HG03558 (cell line): Measurements from ENCODE around the gene WASHC2C.
"Not testable (repeated sequence)": the region's sequence is repeated elsewhere in the genome, so short reads cannot be mapped to it uniquely, and the experiment has no call there.

ENCODE experiments used
- ATAC-seq: cut with Tn5 transposase; IDR thresholded peaks from one replicate; pipeline ENCODE4 v1.9.1; 2021; ENCODE audit warnings: moderate number of reproducible peaks; ENCODE audit not compliant: unreplicated experiment; ENCODE audit errors: extremely low read depth

The WASHC2C gene

GRCh38 chr10:45726703-45727420 is at the start of gene WASHC2C:
Gene WASHC2C (plus strand): TSS chr10:45727266. CDS start chr10:45727318, 52 bp downstream.
- peak; percentile 84 for ATAC-seq

- ATAC-seq, result not testable (repeated sequence)
Measured at GRCh38 chr10:45678467-45678866, 48.6 kb upstream of the WASHC2C start.

- peak; percentile 68 for ATAC-seq
Measured at GRCh38 chr10:45710200-45710796, 16.8 kb upstream of the WASHC2C start.

GRCh38 chr10:45711223-45711622 is 15.8 kb upstream of the WASHC2C start:
- not testable (repeated sequence) for ATAC-seq

GRCh38 chr10:45717053-45717452 is 10.0 kb upstream of the WASHC2C start:
- ATAC-seq, result not testable (repeated sequence)

GRCh38 chr10:45717642-45718041 is 9.4 kb upstream of the WASHC2C start:
- ATAC-seq, result not testable (repeated sequence)

- ATAC-seq, result not testable (repeated sequence)
Measured at GRCh38 chr10:45721503-45721902, 5.6 kb upstream of the WASHC2C start.

GRCh38 chr10:45723851-45724250 is 3.2 kb upstream of the WASHC2C start:
- not testable (repeated sequence) for ATAC-seq

GRCh38 chr10:45727421-45727965 is 427 bp downstream of the WASHC2C start:
- ATAC-seq, result peak; percentile 31

GRCh38 chr10:45734449-45734848 is 7.4 kb downstream of the WASHC2C start:
- ATAC-seq, result not testable (repeated sequence)

GRCh38 chr10:45734867-45735266 is 7.8 kb downstream of the WASHC2C start:
- ATAC-seq, result not testable (repeated sequence)

- not testable (repeated sequence) for ATAC-seq
Measured at GRCh38 chr10:45741559-45741958, 14.5 kb downstream of the WASHC2C start.

GRCh38 chr10:45742014-45742413 is 14.9 kb downstream of the WASHC2C start:
- ATAC-seq, result not testable (repeated sequence)

- ATAC-seq, result not testable (repeated sequence)
Measured at GRCh38 chr10:45751141-45751540, 24.1 kb downstream of the WASHC2C start.

- not testable (repeated sequence) for ATAC-seq
Measured at GRCh38 chr10:45752210-45752609, 25.1 kb downstream of the WASHC2C start.

GRCh38 chr10:45753979-45754495 is 27.0 kb downstream of the WASHC2C start:
- not testable (repeated sequence) for ATAC-seq

GRCh38 chr10:45755083-45755482 is 28.0 kb downstream of the WASHC2C start:
- ATAC-seq, result not testable (repeated sequence)

- not testable (repeated sequence) for ATAC-seq
Measured at GRCh38 chr10:45756065-45756464, 29.0 kb downstream of the WASHC2C start.

GRCh38 chr10:45757661-45758396 is 30.8 kb downstream of the WASHC2C start:
- not testable (repeated sequence) for ATAC-seq

- ATAC-seq, result not testable (repeated sequence)
Measured at GRCh38 chr10:45761622-45762021, 34.6 kb downstream of the WASHC2C start.
